ENCODE data around the gene HOXA4. TPM values are rescaled to one million over a fixed set of nuclear protein-coding genes. Genes with fewer than 3 reads are reported as not detected.

Gene HOXA4
- total RNA-seq, 1 donor from 2014 or later = 7.1 TPM

GRCh38 chr7:27160546-27161213, 30.1 kb upstream of the HOXA4 start:
- H3K4me3 ChIP-seq = peak overlapping the region; percentile 62
- peaks cover 24% of the 10 kb centered on the region for H3K4me1 ChIP-seq
- intact Hi-C loops (cut with DNase I) = loop anchor here (10.0 kb wide), 2 partner anchors 1266 to 1296 kb away; no protein-coding TSS in a partner anchor
- H3K27ac ChIP-seq = peak overlapping the region; percentile 44
- peak; percentile 99 for TF ChIP-seq CTCF (IDR thresholded peaks at IDR 0.05)
- DNase-seq (peak; percentile 92), ATAC-seq (peak; percentile 93)
- H3K36me3 ChIP-seq = no peaks in the 10 kb centered on the region
- peaks cover 90% of the 10 kb centered on the region for H3K27me3 ChIP-seq
- H3K9me3 ChIP-seq = no peaks in the 10 kb centered on the region

- peaks cover 90% of the 10 kb centered on the region for H3K27me3 ChIP-seq
- H3K9me3 ChIP-seq = no peaks in the 10 kb centered on the region
- ATAC-seq (no peak), DNase-seq (peak; percentile 63)
- no peak overlapping the region for H3K27ac ChIP-seq
- peaks cover 27% of the 10 kb centered on the region for H3K4me1 ChIP-seq
- H3K4me3 ChIP-seq = peak overlapping the region; percentile 62
- H3K36me3 ChIP-seq = no peaks in the 10 kb centered on the region
- TF ChIP-seq CTCF (IDR thresholded peaks at IDR 0.05) = no peak
- intact Hi-C loops (cut with DNase I) = loop anchor here (10.0 kb wide), 2 partner anchors 1265 to 1295 kb away; no protein-coding TSS in a partner anchor
Measured at GRCh38 chr7:27160145-27160545, 29.6 kb upstream of the HOXA4 start.

GRCh38 chr7:27159266-27160144, 28.9 kb upstream of the HOXA4 start:
- Histone ChIP-seq H3K4me3 (no peak overlapping the region), H3K4me1 (peaks cover 28% of the 10 kb centered on the region), H3K9me3 (no peaks in the 10 kb centered on the region), H3K27ac (no peak overlapping the region), H3K36me3 (no peaks in the 10 kb centered on the region), H3K27me3 (peaks cover 90% of the 10 kb centered on the region)
- TF ChIP-seq CTCF (IDR thresholded peaks at IDR 0.05) = no peak
- ATAC-seq = no peak
- intact Hi-C loops (cut with DNase I) = loop anchor here (5.0 to 10.0 kb wide), 3 partner anchors 787 to 1295 kb away; no protein-coding TSS in a partner anchor
- no peak for DNase-seq

- DNase-seq = peak; percentile 64
- Histone ChIP-seq H3K27me3 (peaks cover 90% of the 10 kb centered on the region), H3K4me1 (peaks cover 28% of the 10 kb centered on the region), H3K36me3 (no peaks in the 10 kb centered on the region), H3K9me3 (no peaks in the 10 kb centered on the region), H3K4me3 (no peak overlapping the region), H3K27ac (no peak overlapping the region)
- intact Hi-C loops (cut with DNase I) = loop anchor here (5.0 kb wide), 1 partner anchor 786 kb away; no protein-coding TSS in a partner anchor
- ATAC-seq = no peak
- no peak for TF ChIP-seq CTCF (IDR thresholded peaks at IDR 0.05)
Measured at GRCh38 chr7:27158436-27159265, 28.1 kb upstream of the HOXA4 start.

All from upper lobe of right lung (tissue), 1 donor.